ENCODE results near the gene ITPR1. TPM values are rescaled to one million over a fixed set of nuclear protein-coding genes. Genes with fewer than 3 reads are reported as not detected.

Gene ITPR1
- polyA plus RNA-seq, 2 of the 4 experiments (the other 2 are of a cell fraction): 2.8 to 9.6 TPM

GRCh38 chr3:4543110-4543509, 50.0 kb downstream of the ITPR1 start:
- CTCF ChIA-PET: no interaction called here
- Histone ChIP-seq H3K4me3 (no peak overlapping the region), H3K9me3 (peaks cover 4% of the 10 kb centered on the region; the same call in 1 of the 3 replicates), H3K27ac (no peak overlapping the region), H3K4me1 (no peaks in the 10 kb centered on the region), H3K4me2 (no peak overlapping the region)
- FAIRE-seq: no peak
- TF ChIP-seq PHF8 (IDR thresholded peaks at IDR 0.05; ENCODE audit: borderline replicate concordance, low read depth): no peak
- no peak for TF ChIP-seq ZFP36 (IDR thresholded peaks at IDR 0.05; ENCODE audit: borderline replicate concordance, partially characterized antibody)
- TF ChIP-seq NPAS2 (CRISPR knock-in tag; IDR thresholded peaks at IDR 0.05; ENCODE audit: borderline replicate concordance): no peak
- no peak for TF ChIP-seq ZC3H11A (IDR thresholded peaks at IDR 0.05)
- TF ChIP-seq KDM5A (IDR thresholded peaks at IDR 0.05): no peak
- TF ChIP-seq GATA3 (IDR thresholded peaks at IDR 0.05; ENCODE audit: borderline replicate concordance): no peak
- TF ChIP-seq HOXB5 (CRISPR knock-in tag; IDR thresholded peaks at IDR 0.05): no peak
- no peak for TF ChIP-seq CBX8 (IDR thresholded peaks at IDR 0.05)
- no peak for TF ChIP-seq HDAC2 (IDR thresholded peaks at IDR 0.05)
- no peak for TF ChIP-seq CHD2 (IDR thresholded peaks at IDR 0.05; ENCODE audit: low read length, partially characterized antibody)
- POLR2A ChIA-PET: no interaction called here
- DNase-seq (ENCODE audit: low read depth in 1 of 2, low spot score in 1 of 2): no peak
- ATAC-seq: no peak
- 35% methylated on average over 2 of the region's 2 CpGs for WGBS (ENCODE audit: missing lambda C conversion rate)

GRCh38 chr3:4546346-4547178, 53.4 kb downstream of the ITPR1 start:
- TF ChIP-seq CHD2 (IDR thresholded peaks at IDR 0.05; ENCODE audit: low read length, partially characterized antibody): no peak
- no peak for TF ChIP-seq HDAC2 (IDR thresholded peaks at IDR 0.05)
- TF ChIP-seq ZNF302 (CRISPR knock-in tag; IDR thresholded peaks at IDR 0.05): no peak
- no peak for TF ChIP-seq EHF (CRISPR knock-in tag; IDR thresholded peaks at IDR 0.05)
- ChIA-PET CTCF (no interaction called here), POLR2A (no interaction called here)
- H3K4me2 ChIP-seq: no peak overlapping the region
- H3K4me1 ChIP-seq: no peaks in the 10 kb centered on the region
- no peak overlapping the region for H3K4me3 ChIP-seq
- no peak for DNase-seq (ENCODE audit: low read depth in 1 of 2, low spot score in 1 of 2)
- 68% methylated on average over 9 of the region's 9 CpGs for WGBS (ENCODE audit: missing lambda C conversion rate)
- no peak overlapping the region for H3K27ac ChIP-seq
- no peaks in the 10 kb centered on the region for H3K9me3 ChIP-seq
- FAIRE-seq: no peak
- ATAC-seq: no peak

- FAIRE-seq: no peak
- POLR2A ChIA-PET: no interaction called here
These were observed 54.7 kb downstream of the ITPR1 start for GRCh38 chr3:4547799-4548198.

More at GRCh38 chr3:4547799-4548198, 54.7 kb downstream of the ITPR1 start:
- Histone ChIP-seq H3K4me3 (no peak overlapping the region), H3K4me2 (no peak overlapping the region), H3K4me1 (no peaks in the 10 kb centered on the region), H3K9me3 (no peaks in the 10 kb centered on the region), H3K27ac (no peak overlapping the region)
- 87% methylated on average over 4 of the region's 4 CpGs for WGBS (ENCODE audit: missing lambda C conversion rate)
- DNase-seq (ENCODE audit: low read depth in 1 of 2, low spot score in 1 of 2): no peak
- ATAC-seq: no peak
- TF ChIP-seq RCOR1 (IDR thresholded peaks at IDR 0.05; ENCODE audit: low read depth, low read length): no peak
- TF ChIP-seq CEBPB (IDR thresholded peaks at IDR 0.05): no peak
- no peak for TF ChIP-seq ZC3H11A (IDR thresholded peaks at IDR 0.05)
- TF ChIP-seq NPAS2 (CRISPR knock-in tag; IDR thresholded peaks at IDR 0.05; ENCODE audit: borderline replicate concordance): no peak
- no peak for TF ChIP-seq HEYL (CRISPR knock-in tag; IDR thresholded peaks at IDR 0.05)
- TF ChIP-seq REST (IDR thresholded peaks at IDR 0.05): no peak
- no peak for TF ChIP-seq CBX2 (IDR thresholded peaks at IDR 0.05; ENCODE audit: borderline replicate concordance, low read depth)
- no peak for TF ChIP-seq HDAC2 (IDR thresholded peaks at IDR 0.05)
- CTCF ChIA-PET: no interaction called here
